RWPE1 (cell line): ENCODE data around the gene TXNRD1.

Experiments used
- CTCF ChIA-PET: fragments of 350-600 bp; sonication (Branson Sonifier 250); formaldehyde crosslinking; extraction: SDS; loops from one replicate; lab custom pipeline; 2021; lab: Yijun Ruan, JAX
- POLR2A ChIA-PET: fragments of 400-600 bp; formaldehyde crosslinking; extraction: SDS; loops from one replicate; lab custom pipeline; 2020; ENCODE audit warnings: antibody characterized with exemption; ENCODE audit not compliant: low non-redundant PET; lab: Yijun Ruan, JAX
- DNase-seq: peaks from one replicate; pipeline ENCODE4 v3.0.0; 2012; ENCODE audit warnings: low spot score
- H3K27ac ChIP-seq: fragments of 450-650 bp; 2 replicates; pipeline ENCODE4 v1.5.1; 2017
- CTCF ChIP-seq: fragments of 450-650 bp; conservative IDR thresholded peaks from 2 replicates; pipeline ENCODE4 v1.5.1; 2017; ENCODE audit warnings: low read depth, mild to moderate bottlenecking

TXNRD1 gene

DNA sequence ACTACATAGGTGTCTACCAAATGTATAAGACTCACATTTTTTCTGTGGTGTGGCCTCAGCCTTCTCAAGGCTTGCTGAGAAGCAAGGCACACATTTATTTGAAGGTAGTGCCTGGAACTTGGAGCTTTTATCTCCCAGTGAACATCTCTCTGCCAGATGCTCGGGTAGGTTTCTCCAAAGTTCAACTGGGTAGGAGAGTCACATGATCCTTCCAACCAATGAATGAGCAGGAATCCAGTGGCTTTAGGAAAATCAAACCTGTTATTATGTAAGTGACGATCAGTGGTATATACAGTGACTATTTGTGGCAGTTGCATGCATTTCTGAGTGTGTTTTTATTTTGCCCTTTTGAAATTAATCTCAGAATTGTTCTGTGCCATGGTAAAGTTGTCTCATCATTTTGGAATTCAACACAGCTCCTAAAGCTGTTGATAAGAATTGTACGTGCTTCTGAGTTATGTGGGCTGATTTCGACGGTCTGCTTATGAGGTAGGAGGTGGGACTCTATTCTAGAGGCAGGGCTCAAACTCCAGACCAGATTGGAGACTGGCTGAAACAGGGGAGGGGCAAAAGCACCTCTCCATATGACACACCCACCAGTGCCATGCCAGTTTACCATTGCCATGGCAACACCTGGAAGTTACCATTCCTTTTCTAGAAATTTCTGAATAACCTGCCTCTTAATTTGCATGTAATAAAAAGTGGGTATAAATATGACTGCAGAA lies 145.6 kb downstream of the TXNRD1 start:
- H3K27ac ChIP-seq = no peak overlapping the region
- POLR2A ChIA-PET = no interaction called here
- CTCF ChIA-PET = no interaction called here
- no peak for DNase-seq
- TF ChIP-seq CTCF = no peak

- no peak overlapping the region for H3K27ac ChIP-seq
- DNase-seq = no peak
- TF ChIP-seq CTCF = no peak
- POLR2A ChIA-PET = no interaction called here
- CTCF ChIA-PET = no interaction called here
Observed at GRCh38 chr12:104365921-104366410, 150.4 kb downstream of the TXNRD1 start.

DNA sequence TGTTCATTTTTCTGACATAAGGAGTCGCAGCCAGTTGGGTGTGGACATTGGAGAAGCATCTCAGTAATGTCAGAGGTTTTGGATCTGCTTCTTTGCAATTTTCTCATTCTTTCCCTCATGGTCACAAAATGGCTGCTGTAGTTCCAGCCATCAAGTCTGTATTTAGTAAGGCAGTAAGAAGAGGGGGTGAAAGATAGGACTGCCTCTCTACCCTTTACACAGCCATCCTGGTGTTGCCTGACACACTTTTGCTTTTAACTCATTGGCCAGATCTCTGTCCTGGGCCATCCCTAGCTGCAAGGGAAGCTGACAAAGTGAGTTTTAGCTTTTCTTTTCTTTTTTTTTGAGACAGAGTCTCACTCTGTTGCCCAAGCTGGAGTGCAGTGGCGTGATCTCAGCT lies 154.1 kb downstream of the TXNRD1 start:
- no peak overlapping the region for H3K27ac ChIP-seq
- TF ChIP-seq CTCF = no peak
- CTCF ChIA-PET = interaction anchor here (0.6 to 0.7 kb wide), 2 partner anchors 12 to 398 kb away, joined by 3 to 4 read pairs; no protein-coding TSS in a partner anchor
- DNase-seq = no peak
- POLR2A ChIA-PET = no interaction called here

GRCh38 chr12:104371043-104371870 lies 155.7 kb downstream of the TXNRD1 start:
- CTCF ChIA-PET = interaction anchor here (0.5 kb wide), 1 partner anchor 673 kb away, joined by 6 read pairs; no protein-coding TSS in a partner anchor
- POLR2A ChIA-PET = no interaction called here
- H3K27ac ChIP-seq = no peak overlapping the region
- DNase-seq = peak; percentile 37
- TF ChIP-seq CTCF = no peak

DNA sequence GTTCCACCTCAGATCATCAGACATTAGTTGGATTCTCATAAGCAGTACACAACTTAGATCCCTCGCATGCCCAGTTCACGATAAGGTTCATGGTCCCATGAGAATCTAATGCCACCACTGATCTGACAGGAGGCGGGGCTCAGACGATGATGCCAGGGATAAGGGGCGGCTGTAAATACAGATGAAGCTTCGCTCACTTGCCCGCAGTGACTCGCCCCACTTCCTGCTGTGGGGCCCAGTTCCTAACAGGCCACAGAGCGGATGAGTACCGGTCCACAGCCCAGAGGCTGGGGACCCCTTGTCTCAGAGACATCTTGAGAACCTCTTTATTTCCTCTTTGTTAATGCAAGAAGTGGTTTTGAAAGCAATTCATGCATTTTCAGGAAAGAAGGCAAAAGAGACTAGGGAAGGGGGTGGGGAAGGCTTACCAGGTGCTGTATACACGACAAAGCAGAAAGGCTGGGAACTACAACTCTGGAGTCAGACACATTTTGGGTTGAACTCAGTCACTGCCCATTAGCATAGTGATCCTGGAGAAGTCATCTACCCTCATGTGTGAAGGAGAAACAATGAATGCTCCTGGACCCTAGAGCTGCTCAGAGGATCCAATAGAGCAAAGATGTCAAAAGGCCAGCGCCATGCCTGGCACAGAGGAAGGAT lies 156.6 kb downstream of the TXNRD1 start:
- ChIA-PET CTCF (interaction anchor here (0.5 to 1.6 kb wide), 2 partner anchors 10 to 672 kb away, joined by 6 to 13 read pairs; no protein-coding TSS in a partner anchor), POLR2A (no interaction called here)
- H3K27ac ChIP-seq = no peak overlapping the region
- DNase-seq = no peak
- TF ChIP-seq CTCF = no peak
